HG02840 (cell line): ENCODE results near the gene TPI1.
A peak's percentile ranks its signal among the peaks of the same experiment; 100 is the strongest.
"Not testable (repeated sequence)": the region's sequence is repeated elsewhere in the genome, so short reads cannot be mapped to it uniquely, and the experiment has no call there.

Experiments
- ATAC-seq: cut with Tn5 transposase; IDR thresholded peaks from one replicate; pipeline ENCODE4 v1.9.1; 2021; ENCODE audit warnings: mild to moderate bottlenecking, moderate library complexity, moderate number of reproducible peaks; ENCODE audit not compliant: unreplicated experiment, low FRiP score

TPI1 gene

DNA sequence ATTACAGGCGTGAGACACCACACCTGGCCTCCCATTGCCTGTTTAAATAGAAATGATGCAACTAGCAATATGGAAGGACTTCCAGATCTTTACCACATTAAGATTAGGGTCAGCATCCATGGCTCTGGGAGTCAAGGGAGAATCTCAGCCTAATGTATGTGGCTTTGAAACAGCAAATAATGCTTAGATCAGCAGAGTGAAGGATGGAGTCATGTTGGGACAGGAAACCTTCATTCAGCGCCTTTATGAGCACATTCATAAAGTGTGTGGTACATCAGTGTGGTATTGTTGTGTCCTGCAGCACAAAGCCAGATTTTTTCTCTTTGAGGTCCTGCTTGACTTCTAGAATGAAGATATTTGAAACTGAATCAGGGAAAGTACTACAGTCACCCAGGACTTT is 21.0 kb downstream of the TPI1 start:
- ATAC-seq, result no peak

DNA sequence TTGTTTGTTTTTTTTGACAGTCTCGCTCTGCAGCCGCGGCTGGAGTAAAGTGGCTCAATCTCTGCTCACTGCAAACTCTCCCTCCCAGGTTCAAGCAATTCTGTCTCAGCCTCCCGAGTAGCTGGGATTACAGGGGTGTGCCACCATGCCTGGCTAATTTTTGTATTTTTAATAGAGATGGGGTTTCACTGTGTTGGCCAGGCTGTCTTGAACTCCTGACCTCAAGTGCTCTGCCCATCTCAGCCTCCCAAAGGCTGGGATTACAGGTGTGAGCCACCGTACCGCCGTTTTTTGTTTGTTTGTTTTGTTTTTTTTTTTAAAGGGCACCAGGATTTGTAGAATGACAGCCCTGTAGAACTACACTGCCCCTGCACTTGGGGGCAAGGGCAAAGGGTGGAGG is 21.5 kb downstream of the TPI1 start:
- ATAC-seq, result not testable (repeated sequence)

DNA sequence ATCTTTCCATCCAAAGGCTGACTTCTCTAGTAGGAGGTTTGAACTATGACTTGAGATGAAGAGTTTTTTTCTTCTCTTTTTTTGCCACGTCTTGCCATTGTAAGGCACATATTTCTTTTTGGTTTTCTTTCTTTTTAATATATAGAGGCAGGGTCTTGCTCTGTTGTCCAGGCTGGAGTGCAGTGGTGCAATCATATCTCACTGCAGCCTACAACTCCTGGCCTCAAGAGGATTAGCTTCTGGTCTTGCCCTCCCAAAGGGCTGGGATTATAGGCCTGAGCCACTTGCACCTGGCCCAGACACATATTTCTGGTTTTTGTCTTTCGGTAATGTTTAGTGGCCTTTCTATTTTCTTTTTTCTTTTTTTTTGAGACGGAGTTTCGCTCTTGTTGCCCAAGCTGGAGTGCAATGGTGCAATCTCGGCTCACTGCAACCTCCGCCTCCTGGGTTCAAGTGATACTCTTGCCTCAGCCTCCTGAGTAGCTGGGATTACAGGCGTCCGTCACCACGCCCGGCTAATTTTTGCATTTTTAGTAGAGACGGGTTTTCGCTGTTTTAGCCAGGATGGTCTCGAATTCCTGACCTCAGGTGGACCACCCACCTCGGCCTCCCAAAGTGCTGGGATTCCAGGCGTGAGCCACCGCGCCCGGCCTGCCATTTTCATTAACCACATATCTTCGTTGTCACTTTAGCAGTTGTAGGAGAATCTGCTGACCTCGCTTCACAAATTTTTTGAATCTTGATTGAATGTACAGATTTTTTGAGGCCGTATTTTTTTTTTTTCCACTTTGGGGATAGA is 22.6 kb downstream of the TPI1 start:
- ATAC-seq, result not testable (repeated sequence)

DNA sequence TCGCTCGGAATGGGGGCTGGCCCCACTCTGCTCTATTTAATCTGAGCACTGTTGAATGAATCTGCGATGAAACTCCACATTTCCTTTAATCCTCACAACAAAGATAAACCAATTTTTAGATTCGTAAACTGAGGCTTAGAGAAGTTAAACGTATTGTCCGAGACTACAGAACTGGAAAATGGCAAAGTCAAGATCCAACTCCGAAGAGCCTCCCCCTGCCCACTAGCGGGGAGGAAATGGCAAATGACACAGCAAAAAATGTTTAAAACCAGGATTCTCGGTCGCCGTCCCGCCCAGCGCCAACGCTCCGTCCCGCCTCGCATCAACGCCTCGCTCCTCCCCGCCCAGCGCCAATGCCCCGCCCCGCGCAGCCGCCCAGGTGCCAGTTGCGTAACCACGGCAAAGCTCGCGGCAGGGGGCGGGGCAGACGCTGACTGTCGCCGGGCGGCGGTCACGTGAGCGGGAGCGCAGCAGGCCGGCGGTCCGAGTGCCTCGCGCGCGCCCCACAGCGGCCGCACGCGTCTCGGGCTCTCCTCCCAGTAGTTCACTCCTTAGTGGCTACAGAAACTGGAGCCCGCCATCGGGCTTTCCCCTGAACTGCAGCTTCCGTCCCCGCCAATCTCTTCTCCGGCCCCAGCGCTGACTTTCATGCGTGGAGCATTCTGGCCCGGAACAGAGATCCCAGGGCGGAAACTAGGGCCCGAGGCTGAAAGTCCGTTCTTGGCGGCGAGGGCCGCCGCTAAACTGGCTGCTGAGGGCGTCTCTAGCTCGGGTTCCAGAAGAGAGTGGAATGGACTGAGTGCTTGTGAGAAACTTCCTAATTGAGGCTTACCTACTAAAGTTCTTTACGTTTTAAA is 23.7 kb downstream of the TPI1 start:
- peak; percentile 93 for ATAC-seq

DNA sequence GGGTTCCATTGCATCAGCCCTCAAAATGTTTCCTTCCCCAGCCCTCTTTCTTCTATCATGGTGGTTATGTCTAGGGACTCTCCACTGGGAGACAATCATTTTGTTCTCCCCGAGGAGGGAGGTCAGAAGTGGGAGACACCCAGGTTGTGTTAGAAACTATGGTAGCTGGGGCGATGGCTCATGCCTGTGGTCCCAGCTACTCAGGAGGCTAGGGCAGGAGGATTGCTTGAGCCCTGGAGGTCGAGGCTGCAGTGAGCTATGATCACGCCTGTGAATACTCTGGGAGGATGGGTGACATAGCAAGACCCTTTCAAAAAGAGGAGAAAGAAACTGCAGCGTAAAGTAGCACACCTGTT is 24.3 kb downstream of the TPI1 start:
- no peak for ATAC-seq

DNA sequence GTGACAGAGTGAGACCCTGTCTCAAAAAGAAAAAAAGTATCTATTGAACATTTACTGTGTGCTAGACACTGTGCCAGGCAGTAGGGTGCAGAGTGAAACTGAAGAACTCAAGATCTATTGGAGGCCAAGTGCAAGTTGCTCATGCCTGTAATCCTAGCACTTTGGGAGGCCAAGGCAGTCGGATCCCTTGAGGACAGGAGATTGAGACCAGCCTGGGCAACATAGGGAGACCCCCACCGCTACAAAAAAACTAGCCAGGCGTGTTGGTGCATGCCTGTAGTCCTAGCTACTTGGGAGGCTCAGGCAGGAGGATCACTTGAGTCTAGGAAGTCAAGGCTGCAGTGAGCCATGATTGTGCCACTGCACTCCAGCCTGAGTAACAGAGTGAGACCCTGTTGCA is 25.4 kb downstream of the TPI1 start:
- ATAC-seq, result not testable (repeated sequence)

GRCh38 chr12:6894321-6894720 is 27.0 kb downstream of the TPI1 start:
- ATAC-seq, result no peak

- no peak for ATAC-seq
Measured at GRCh38 chr12:6896846-6897435, 29.6 kb downstream of the TPI1 start.

GRCh38 chr12:6899427-6899826 is 32.1 kb downstream of the TPI1 start:
- ATAC-seq, result no peak

- ATAC-seq, result no peak
Measured at GRCh38 chr12:6899837-6900519, 32.6 kb downstream of the TPI1 start.

- no peak for ATAC-seq
Measured at GRCh38 chr12:6902448-6902847, 35.1 kb downstream of the TPI1 start.

DNA sequence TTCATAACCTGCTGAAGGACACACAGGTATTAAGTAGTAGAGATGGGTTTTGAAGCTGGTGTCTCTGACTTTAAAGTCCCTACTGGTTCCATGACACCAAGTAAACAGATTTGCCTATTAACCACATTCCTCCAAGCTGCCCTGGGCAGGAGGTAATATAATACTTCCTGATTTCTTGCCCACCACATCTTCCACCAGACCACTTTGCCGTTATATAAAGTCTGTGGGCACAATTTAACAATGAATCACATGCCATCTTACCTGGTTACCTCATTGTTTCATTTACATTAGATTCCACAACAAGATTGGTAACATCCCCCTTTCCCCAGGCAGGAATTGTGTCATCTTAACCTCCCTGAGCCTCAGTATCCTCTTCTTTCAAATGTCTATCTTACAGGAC is 36.4 kb downstream of the TPI1 start:
- ATAC-seq, result no peak

GRCh38 chr12:6904280-6905276 is 37.2 kb downstream of the TPI1 start, which contains the start of gene LRRC23:
TSS of gene LRRC23 (plus strand) at chr12:6904822. CDS start at chr12:6905634, 812 bp downstream.
- ATAC-seq, result peak; percentile 86

DNA sequence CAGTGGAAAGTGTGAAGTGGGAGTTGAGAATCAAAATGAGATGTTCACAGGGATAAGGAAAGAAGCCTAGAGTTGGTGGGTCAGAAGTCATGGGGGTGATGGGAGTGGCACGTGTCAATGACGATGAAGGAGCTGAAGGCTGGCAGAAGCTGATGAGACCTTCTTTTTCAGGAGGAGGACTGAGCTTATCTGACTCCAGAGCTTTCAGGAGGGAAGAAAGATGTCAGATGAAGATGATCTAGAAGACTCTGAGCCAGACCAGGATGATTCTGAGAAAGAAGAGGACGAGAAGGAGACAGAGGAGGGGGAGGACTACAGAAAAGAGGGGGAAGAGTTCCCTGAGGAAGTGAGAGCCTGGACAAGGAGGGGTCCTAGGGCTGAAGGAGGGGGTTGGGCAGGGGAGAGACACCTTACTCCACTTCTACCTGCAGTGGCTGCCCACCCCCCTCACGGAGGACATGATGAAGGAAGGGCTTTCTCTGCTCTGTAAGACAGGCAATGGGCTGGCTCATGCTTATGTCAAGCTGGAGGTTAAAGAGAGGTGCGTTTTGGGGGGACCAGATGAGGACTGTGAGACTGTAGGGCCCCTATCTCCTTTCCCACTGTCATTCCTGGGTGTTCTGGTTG is 38.2 kb downstream of the TPI1 start:
- ATAC-seq, result no peak

- not testable (repeated sequence) for ATAC-seq
Measured at GRCh38 chr12:6908141-6908540, 40.8 kb downstream of the TPI1 start.

DNA sequence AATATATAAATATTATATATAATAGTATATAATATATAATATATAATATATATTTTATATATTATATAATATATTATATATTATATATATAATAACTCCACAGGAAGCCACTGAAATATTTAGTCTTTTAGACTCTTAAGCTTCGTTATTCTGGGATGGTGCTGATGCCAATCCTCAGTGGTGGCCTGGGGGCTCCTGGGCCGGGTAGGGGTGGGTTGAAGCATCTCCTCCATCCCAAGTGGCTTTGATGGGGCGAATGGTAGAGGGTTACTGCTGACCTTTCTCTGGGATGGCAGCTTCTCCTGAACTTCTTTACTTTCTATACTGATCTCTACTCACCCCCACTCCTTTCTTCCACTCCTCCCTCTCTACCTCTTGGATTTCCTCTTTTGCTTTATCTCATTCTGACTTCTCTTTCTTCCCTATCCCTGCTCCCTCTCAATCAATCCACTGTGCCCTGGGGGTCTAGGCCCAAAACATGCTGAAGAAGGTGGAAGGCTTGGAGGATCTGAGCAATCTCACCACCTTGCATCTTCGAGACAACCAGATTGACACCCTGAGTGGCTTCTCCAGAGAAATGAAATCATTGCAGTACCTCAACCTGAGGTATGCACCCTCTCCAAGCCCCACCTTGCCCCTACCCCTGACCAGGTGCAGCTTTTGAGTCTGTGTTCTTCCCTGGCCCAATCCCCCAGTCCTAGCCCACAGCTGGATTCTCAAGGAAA is 42.3 kb downstream of the TPI1 start:
- no peak for ATAC-seq

DNA sequence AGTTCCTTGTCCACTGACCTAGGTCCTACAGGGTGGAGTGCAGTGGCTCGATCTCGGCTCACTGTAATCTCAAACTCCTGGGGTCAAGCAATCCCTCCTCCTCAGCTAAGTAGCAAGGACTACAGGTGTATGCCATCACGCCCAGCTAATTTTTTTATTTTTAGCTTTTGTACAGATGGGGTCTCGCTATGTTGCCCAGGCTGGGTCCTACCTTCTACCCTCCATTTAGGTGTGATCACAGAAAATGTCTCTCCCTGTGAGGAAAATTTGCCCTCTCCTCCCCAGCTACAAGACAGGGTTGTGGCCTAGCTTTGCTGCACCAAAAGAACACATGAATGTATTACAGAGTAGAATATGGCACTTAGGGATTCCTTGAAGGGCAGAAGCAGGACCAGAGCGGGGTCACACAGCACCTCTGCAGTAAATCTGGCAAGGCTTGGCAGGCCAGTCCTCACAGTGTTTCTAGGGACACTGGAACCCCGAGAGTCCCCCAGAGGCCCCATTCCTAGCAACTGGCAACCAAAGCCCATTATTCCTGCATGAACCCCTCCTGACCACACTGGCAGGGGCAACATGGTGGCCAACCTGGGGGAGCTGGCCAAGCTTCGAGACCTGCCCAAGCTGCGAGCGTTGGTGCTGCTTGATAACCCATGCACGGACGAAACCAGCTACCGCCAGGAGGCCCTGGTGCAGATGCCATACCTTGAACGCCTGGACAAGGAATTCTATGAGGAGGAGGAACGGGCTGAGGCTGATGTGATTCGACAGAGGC is 45.0 kb downstream of the TPI1 start:
- no peak for ATAC-seq
